NCI-H1436 treated with DMSO at 0.1 percent for 48 hours (cell line): ENCODE results near the gene BRCA1.
"Not testable (repeated sequence)": the region's sequence is repeated elsewhere in the genome, so short reads cannot be mapped to it uniquely, and the experiment has no call there.

Experiments
- DNase-seq: peaks from one replicate; lab custom pipeline; 2025; lab: John Stamatoyannopoulos, UW

BRCA1 gene

DNA sequence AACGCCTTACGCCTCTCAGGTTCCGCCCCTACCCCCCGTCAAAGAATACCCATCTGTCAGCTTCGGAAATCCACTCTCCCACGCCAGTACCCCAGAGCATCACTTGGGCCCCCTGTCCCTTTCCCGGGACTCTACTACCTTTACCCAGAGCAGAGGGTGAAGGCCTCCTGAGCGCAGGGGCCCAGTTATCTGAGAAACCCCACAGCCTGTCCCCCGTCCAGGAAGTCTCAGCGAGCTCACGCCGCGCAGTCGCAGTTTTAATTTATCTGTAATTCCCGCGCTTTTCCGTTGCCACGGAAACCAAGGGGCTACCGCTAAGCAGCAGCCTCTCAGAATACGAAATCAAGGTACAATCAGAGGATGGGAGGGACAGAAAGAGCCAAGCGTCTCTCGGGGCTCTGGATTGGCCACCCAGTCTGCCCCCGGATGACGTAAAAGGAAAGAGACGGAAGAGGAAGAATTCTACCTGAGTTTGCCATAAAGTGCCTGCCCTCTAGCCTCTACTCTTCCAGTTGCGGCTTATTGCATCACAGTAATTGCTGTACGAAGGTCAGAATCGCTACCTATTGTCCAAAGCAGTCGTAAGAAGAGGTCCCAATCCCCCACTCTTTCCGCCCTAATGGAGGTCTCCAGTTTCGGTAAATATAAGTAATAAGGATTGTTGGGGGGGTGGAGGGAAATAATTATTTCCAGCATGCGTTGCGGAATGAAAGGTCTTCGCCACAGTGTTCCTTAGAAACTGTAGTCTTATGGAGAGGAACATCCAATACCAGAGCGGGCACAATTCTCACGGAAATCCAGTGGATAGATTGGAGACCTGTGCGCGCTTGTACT is at the start of gene BRCA1:
BRCA1 (minus strand) TSS at position 232 of the 834 bp plus-strand sequence. CDS start 1,268 bp downstream, outside the sequence.
- peak; percentile 99 for DNase-seq

DNA sequence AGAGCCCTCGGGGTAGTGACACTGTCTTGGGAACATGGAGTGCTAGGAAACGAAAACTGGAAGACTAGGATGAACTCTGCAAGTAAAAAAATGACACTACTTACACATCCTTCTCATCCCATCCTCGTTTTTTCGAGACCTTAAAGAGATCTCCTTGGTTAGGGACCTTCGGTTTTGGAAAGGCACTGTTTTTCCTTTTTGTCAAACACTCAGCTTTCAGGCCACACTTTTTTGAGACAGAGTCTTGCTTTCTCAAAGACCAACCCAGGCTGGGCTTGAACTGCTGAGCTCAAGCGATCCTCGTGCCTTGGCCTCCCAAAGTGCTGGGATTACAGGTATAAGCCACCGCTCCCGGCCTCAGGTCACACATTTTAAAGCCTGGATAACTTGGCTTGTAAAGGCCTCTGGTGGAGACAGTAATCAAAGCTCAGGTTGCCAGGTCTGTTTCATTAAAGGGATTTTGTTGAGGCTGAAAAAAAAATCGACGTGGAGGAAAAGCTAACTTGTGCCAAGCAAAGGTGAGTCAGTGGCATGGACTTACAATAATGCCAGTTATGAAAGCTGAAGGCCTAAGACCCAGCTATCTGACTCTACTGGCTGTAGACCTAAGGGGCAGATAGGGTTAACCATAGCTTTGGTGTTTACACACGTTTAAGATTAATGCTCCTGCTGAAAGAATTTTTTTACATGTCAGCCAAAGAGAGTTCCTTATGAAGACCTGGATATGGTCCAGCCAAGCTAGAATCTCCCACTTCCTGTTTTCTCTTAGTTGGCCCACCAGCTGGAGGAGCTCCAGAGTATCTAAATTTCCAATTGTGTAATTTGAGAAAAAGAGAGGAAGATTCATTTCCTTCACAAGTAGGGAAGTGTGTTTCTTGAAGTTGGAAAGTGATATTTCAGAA is 46.7 kb upstream of the BRCA1 start:
- no peak for DNase-seq

DNA sequence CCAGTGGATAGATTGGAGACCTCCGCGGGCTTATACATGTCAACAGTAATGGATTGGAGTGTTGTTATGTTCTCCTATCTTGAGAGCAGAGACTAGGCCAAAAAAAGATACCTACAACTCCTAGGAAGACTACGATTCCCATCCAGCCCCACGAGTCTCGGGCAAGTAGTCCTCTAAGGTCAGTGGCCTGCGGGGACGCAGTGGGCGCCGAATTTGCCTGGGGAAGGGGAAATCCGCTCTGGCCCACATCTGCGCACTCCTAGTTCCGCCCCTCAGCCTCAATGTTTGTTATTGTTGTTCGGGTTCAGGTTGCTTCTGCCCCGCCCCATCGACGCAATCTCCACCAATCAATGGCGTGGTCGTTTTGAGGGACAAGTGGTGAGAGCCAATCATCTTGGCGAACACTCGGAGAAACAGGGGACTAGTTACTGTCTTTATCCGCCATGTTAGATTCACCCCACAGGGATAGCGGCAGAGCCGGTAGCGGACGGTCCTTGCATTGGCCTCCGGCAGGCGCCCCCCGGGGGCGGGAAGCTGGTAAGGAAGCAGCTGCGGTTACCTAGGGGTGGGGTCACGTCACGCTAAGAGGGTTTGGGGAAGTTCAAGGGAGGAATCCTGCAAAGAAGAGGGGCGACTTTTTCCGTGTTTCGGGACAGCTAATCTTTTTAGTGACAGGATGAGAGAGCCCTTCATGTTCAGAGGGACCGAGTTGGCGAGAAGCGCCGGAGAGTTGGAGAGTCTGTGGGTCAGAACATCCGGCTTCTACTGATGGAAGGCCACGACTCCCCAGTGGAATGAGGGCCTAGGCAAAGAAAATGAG is 45.8 kb upstream of the BRCA1 start, which contains the start of gene NBR1:
NBR1 (plus strand) TSS at position 449 of the 820 bp plus-strand sequence. CDS start 4,586 bp downstream, outside the sequence.
- DNase-seq, result peak; percentile 94

DNA sequence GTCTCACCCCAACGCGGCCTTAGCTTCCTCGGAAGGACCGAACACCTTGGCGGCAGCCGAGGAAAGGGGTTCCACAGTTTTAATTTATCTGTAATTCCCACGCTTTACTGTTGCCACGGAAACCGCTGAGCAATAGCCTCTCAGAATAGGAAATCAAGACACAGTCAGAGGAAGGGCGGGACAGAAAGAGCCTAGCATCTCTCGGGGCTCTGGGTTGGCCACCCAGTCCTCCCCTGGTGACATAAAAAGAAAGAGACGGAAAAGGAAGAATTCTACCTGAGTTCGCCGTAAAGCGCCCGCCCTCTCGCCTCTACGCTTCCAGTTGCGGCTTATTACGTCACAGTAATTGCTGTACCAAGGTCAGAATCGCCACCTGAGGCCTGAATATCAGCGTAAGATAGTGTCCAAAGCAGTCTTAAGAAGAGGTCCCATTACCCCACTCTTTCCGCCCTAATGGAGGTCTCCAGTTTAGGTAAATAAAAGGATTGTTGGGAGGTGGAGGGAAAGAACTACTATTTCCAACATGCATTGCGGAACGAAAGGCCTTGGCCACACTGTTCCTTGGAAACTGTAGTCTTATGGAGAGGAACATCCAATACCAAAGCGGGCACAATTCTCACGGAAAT is 45.1 kb upstream of the BRCA1 start:
- peak; percentile 96 for DNase-seq

DNA sequence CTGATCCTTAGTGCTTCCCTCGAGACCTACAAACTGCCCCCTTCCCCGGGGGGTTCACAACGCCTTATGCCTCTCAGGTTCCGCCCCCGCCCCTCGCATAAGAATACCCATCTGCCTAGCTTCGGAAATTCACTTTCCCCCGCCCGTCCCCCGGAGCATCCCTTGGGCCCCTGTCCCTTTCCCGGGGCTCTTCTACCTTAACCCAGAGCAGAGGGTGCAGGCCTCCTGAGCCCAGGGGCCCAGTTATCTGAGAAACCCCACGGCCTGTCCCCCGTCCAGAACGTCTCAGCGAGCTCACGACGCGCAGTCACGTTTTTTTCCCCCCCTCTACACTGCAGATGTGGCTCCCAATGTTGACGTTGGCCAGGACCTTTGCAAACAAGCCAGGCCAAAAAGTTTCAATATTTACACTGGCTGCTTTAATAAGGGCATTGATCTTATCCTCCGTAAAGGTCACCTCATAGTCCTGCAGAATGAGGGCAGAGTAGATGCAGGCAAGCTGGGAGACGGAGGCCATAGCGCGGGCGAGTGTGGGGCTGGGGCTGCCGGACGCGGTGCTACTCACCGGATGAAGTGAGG is 44.5 kb upstream of the BRCA1 start:
- no peak for DNase-seq

DNA sequence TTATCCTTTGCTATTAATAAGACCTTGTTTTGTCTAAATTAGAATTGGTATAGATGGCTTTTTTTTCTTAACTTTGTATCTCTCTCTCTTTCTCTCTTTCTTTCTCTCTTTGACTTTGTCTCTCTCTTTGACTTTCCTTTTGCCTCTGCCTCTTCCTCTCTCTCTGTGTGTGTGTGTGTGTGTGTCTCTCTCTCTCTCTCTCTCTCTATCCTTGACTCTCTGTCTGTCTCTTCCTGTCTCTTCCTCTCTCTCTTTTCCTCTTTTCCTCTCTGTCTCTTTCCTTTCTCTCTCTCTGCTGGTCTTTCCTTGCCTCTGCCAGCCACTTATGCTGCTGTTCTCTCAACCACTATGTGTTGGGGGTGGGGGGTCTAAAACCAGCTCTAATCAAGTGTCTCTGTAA is 40.8 kb upstream of the BRCA1 start:
- not testable (repeated sequence) for DNase-seq

DNA sequence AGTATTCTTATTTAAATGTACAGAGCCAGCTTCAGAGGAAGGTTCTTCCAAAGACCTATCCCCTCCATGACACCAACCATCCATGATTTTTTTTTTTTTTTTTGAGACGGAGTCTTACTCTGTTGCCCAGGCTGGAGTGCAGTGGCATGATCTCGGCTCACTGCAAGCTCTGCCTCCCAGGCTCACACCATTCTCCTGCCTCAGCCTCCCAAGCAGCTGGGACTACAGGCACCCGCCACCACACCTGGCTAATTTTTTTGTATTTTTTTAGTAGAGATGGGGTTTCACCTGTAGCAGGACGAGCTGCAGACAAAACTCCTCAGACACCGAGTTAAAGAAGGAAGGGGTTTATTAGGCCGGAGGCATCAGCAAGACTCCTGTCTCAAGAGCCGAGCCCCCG is 34.8 kb upstream of the BRCA1 start:
- DNase-seq, result not testable (repeated sequence)

DNA sequence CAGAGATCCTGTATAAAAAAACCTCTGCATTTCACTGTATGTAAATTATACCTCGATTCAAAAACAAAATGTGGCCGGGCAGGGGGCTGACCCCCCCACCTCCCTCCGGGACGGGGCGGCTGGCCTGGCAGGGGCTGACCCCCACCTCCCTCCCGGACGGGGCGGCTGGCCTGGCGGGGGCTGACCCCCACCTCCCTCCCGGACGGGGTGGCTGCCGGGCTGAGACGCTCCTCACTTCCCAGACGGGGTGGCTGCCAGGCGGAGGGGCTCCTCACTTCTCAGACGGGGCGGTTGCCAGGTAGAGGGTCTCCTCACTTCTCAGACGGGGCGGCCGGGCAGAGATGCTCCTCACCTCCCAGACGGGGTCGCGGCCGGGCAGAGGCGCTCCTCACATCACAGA is 34.1 kb upstream of the BRCA1 start:
- DNase-seq, result not testable (repeated sequence)

DNA sequence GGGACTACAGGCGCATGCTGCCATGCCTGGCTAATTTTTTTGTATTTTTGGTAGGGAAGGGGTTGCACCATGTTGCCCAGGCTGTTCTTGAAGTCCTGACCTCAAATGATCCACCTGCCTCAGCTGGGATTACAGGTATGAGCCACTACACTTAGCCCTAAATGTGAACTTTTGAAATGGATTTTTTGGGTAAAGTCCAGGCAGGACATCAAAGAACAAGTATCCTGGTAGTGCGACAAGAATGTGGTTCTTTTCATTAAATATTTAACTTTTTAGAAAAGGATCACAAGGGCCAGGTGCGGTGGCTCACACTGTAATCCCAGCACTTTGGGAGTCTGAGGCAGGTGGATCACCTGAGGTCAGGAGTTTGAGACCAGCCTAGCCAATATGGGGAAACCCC is 30.5 kb upstream of the BRCA1 start:
- no peak for DNase-seq

DNA sequence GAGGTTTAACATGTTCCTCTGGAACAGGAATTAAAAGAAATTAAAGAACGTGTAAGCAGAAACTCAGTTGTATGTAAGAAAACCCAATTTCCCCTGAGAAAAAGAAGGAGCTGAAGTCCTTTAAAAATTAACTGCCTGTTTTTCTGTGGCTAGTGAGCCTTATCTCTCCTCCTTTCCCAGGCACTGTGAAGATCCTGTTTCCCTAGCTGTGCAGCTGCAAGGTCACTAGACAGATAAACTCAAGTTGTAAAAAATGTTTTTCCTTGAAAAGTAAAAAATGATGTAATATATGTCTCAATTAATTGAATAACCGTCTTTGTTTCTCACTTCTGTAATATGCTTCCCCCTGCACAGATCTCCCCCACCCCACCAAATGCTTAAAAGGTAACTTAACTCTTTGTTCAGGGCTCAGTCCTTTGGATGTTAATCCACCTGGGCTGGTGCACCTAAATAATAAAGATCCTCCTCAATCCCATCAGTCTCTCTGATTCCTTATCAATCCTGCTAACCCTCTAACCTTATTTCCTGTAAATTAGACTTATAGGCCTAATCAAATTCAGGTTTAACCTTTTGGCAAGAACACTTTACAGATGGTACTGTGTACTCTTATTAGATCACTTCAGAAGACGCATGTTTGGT is 28.2 kb upstream of the BRCA1 start:
- DNase-seq, result not testable (repeated sequence)

DNA sequence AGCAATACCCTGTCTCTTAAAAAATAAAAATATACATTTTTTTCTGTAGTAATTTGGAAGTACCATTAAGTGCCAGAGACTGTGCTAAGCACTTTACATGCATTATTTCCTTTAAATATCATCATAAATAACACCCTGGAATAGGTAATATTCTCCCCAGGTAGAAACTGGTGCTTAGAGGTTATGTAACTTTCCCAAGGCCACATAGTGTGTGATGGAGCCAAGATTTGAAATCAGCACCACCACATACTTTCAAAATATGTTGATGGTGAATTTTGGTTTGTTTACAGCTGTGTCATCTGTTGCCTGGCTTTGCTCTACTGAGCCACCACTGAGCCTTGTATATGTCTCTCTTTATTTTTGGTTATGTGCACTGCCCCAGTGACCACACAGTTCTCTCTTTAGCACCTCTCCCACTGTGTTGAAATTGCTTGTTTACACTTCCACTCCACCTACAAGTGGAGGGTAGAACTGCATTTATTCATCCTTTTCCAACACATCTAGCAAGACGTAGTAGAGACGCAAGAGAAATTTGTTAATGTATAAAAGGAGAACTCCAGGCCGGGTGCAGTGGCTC is 26.8 kb upstream of the BRCA1 start:
- DNase-seq, result no peak

DNA sequence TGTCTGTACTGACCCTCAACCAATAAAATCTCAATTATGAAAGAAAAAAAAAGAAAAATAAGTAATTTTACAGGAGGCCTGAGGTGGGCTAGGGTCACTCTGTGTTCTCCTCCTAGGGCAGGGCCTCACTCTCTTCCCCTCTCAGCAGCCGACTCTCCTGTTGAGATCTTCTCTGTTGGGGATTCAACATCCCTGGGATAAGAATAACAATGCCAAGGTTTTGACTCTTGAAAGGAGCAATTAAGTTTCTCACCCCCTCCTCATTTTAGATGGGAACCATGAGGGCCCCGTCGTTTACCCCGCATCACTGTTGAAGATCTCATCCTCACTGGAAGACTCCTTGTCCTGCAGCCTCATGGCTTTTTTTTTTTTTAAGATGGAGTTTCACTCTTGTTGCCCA is 21.5 kb upstream of the BRCA1 start:
- DNase-seq, result no peak

DNA sequence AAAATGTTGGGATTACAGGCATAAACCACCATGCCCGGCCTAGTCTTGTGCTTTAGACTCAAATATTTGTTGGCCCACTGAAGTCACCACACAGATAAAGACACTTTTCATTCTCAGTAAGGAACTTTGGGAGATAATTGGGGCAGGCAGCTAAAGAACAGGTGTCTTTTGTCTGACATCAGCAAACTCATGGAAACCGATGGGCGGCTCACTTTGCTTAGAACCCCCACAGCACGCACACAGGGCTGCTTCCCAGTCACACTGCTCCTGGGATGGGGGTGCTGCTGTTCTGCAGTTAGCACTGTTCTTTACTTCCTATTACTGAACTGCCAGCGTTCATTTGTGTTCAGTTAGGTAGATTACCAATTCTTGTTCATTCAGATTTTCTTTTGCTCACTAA is 18.0 kb upstream of the BRCA1 start:
- no peak for DNase-seq

DNA sequence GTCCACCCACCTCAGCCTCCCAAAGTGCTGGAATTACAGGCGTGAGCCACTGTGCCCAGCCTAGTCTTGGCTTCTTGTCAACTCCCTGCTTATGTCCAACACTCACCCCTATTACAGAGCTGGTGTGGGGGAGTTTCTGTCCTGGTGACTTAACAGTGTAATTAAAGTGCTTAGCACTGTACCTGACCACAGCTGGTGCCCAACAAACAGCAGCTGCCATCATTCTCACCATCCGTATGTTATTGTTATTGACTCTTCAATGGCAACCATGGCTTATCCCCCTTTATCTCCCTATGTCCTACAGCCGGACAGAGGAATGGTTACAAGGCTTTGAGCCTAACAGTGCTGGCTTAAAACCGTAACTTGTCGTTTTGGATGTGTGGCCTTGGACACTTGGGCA is 17.0 kb upstream of the BRCA1 start:
- DNase-seq, result no peak

DNA sequence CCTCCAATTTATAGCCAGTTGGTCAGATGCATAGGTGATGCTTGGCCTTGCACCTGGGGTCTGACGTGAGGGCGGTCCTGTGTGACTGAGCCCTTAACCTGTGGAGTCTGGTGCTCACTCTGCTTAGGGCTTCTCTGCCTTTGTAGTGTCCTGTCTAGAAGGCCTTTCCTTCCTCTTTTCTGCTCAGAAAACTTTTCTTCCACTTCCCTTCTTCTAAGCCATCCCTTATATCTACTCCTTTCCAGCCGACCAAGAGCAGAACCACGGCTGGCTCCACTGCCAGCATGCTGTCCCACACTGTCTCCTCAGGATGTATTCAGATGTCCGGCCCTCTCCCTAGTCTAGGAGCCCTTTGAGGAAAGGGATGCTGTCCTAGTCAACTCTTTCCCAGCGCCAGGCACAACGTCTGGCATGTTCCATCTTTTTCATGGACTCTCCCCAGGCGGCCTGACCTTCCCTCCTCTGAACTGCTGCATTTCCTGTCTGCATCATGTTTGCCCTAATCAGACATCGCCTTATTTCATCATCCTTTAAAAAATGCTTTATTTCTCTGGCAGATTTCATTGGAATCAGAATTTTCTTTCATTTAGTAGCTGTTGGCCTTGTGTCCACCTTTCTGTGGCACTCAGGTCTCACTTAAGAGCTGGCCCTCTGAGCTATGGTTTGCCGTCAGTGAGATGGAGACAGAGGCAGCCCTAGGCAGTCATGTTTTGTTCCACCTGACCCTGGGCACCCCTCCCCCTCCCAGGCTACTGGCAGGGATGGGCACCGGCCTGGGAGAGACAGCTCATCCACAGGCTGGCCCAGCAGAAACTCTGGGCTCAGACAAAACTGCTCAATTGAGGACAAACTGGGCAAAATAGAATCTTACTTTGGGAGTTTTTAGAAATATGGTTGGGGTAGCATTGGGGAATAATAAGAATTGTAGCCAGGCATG is 15.5 kb upstream of the BRCA1 start:
- no peak for DNase-seq

DNA sequence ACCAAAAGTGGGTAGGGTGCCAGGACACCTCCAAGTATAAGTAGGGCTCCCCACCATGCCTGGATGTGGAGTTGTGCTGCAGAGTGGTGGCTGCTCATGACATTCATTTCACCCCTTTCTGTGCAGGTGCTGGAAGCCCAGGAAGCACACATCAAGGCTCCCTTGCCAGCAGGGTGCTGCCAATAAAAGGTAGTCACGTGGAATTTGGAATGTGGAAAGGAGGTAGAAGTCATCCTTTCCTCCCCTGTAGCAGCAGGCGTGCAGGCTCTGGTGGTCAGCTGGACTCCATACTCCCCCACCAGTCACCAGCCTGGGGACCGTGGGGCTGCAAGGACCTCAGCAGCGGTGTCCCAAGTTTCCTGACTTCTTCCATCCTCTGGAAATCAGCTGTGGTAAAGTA is 13.4 kb upstream of the BRCA1 start:
- DNase-seq, result not testable (repeated sequence)

DNA sequence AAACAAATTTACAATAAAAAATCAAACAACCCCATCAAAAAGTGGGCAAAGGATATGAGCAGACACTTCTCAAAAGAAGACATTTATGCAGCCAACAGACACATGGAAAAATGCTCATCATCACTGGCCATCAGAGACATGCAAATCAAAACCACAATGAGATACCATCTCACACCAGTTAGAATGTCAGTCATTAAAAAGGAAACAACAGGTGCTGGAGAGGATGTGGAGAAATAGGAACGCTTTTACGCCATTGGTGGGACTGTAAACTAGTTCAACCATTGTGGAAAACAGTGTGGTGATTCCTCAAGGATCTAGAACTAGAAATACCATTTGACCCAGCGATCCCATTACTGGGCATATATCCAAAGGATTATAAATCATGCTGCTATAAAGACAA is 11.4 kb upstream of the BRCA1 start:
- DNase-seq, result not testable (repeated sequence)

DNA sequence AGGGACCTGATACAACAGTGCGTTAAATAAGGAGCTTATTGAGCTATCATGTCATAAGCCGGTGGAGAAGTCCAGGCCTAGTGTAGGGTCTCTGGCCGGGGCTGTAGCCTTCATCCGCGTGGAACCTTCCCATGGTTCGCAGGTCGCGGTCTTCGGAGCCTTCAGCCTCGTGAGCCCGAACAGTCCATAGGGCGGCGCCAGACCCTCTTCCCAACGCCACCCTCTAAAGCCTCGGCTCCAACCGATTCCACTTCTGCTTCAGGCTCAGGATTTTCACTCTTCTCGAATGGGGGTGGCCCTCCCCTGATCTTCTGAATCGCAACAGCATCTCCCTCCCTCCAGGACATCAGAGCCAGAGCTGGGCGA is 10.3 kb upstream of the BRCA1 start:
- no peak for DNase-seq

DNA sequence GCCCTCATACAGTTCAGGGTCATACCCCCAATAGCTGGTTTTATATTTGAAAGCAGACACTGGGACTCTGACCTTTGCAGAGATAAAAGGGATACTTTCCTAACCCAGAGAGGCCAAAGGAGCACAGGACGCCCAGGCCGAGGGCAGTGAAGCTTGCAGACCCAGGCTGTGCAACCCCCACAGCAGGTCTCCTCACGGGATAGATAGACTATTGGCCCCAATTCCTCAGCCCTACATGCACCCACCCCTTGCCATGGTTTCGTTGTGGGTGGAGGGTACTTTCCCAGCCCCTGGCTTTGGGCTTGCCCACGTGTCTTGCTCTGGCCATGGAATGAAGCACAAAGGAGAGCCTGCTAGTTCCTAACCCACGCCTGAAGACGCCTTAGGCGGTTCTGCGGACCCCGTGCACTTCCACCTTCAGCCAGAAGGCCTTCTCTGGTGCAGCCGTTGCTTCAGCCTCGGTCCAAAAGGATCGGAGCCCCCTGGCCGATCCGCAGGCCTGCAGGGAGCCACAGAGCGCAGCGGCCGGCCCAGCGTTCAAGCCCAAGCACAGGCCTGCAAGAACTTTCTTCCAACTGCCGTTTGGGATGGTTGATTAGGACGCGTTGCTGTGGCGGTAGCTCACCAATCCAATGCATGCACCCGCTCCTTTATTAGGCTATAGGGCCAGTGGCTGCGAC is 9.8 kb upstream of the BRCA1 start:
- DNase-seq, result no peak
